Kasumi-1 (cell line): ENCODE results near the gene RTN4IP1.
"Not testable (repeated sequence)": the region's sequence is repeated elsewhere in the genome, so short reads cannot be mapped to it uniquely, and the experiment has no call there.

Source experiments
- DNase-seq, 2 experiments: peaks; one replicate each; lab custom pipeline; 2025; lab: John Stamatoyannopoulos, UW

The RTN4IP1 gene

GRCh38 chr6:106579281-106579680 lies 50.0 kb downstream of the RTN4IP1 start:
- no peak for DNase-seq

GRCh38 chr6:106574741-106575458 lies 54.4 kb downstream of the RTN4IP1 start:
- no peak for DNase-seq

GRCh38 chr6:106572875-106573585 lies 56.3 kb downstream of the RTN4IP1 start:
- peak; percentile 18 to 37 for DNase-seq

GRCh38 chr6:106572436-106572835 lies 56.9 kb downstream of the RTN4IP1 start:
- DNase-seq: no peak

DNA sequence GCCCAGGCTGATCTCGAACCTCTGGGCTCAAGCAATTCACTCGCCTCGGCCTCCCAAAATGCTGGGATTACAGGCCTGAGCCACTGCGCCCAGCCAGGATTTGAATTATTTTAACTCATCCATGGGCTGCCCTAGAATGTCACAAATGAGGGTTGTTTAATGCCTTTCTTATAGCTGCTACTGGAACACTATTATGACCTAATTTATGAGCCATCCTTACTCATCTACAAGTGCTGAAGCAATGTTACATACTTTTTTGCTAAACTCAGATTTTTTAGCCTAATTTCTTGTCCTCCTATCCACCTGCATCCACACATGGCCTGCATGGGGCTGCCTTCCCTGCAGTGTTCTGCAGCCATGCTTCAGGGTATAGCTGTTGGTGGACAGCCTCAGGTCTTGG lies 59.9 kb downstream of the RTN4IP1 start:
- DNase-seq: no peak

GRCh38 chr6:106568530-106568929 lies 60.8 kb downstream of the RTN4IP1 start:
- DNase-seq: no peak

DNA sequence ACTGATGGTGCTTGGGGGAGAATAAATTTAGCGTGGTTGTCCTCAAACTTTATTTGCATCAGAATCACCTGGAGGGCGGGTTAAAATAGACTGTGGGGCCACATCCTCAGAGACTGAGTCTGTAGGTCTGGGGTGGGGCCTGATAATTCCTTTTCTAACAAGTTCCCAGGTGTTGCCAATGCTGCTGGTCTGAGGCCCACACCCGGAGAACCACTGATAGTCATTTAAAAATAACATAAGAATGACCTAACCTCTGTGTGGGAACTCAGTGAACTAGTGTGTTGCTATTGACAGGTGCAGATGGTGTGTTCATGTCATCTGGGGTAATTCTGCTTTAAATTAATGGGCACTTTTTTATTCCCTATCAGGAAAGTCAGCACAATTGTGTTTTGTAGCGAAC lies 64.8 kb downstream of the RTN4IP1 start:
- no peak for DNase-seq

GRCh38 chr6:106563614-106564013 lies 65.7 kb downstream of the RTN4IP1 start:
- DNase-seq: no peak

GRCh38 chr6:106561686-106562405 lies 67.5 kb downstream of the RTN4IP1 start:
- no peak for DNase-seq

- peak; percentile 18 to 26 for DNase-seq
Measured at GRCh38 chr6:106560996-106561685, 68.2 kb downstream of the RTN4IP1 start.

- DNase-seq: not testable (repeated sequence)
Measured at GRCh38 chr6:106559659-106560058, 69.6 kb downstream of the RTN4IP1 start.

GRCh38 chr6:106558364-106558763 lies 70.9 kb downstream of the RTN4IP1 start:
- DNase-seq: no peak

DNA sequence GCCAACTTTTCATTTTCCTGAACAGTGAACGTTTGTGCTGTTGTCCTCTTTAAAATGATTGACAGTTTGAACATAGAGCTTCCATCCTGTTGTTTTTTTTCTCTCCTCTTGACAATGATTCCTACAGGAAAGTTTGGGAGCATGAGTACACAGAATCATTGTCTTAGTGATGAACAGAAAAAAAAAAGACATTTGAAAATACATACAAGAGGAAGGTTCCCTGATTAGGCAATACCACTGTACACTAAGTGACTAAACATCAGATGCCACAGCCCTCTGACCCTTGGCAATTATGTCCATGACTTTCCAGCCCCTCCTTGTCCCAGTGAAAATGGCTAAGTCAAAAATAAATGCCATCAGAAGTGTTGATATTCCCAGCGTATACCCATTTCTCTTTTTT lies 71.5 kb downstream of the RTN4IP1 start:
- DNase-seq: no peak

DNA sequence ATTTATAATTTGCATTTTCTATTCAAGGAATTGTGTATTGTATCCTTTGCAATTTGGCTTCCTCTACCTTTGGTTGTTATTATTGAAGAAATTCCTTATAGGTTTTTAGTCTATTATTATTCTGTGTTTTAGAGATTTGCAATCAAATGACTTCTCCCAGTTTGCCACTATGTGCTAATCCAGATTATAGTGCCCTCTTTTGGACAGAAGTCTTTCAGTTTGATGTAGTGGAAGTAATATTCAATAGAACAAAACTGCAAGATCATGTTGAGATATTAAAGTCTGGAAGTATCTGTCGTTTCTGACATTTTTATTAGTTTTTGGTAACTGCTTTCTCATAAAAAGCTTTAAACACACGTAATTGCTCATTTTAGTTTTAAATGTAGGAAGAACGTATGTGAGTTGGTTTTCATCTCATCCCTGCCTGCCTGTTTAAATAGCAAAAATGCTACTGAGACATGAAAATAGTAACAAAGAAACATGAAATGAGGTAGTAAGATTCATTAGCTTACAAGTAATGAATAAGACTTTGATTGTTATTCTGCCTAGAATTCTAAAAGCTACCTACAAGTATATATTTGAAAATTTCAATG lies 72.8 kb downstream of the RTN4IP1 start:
- peak; percentile 59 for DNase-seq

GRCh38 chr6:106555767-106556166 lies 73.5 kb downstream of the RTN4IP1 start:
- no peak for DNase-seq

DNA sequence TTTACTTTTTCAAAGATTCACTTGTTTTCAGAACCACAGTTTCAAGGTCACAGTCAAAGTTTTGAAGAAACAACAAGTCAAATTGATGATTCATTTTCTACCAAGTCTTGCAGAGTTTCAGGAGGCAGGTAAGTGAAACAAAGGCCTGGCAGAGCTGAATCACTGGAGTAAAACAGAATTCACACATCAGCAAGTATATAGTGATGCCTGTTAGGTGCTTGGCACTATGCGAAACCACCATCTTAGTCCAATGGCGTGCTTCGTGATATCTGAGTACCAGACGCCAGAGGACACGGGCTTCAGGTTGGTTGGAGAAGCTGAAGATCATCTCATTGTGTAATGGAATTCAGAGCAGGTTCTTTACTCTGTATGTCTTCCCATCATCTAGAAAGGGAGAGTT lies 75.9 kb downstream of the RTN4IP1 start:
- no peak for DNase-seq

GRCh38 chr6:106551155-106551554 lies 78.1 kb downstream of the RTN4IP1 start:
- no peak for DNase-seq

DNA sequence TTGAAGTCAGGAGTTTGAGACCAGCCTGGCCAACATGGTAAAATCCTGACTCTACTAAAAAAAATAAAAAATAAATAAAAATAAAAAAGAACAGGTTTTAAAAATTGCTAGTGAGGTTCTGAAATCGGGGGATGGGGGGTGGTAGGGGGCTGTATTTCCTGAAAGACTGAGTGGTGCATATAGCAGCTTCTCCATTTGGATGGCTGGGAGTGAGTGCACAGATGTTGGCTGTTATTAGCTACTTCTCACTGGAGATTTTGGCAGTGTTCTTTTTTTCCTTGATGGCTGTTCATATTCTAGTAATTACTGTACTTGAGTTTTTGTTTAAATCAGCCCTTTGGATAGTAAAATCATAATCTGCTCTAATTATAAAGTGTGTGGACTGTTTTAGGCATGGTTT lies 79.8 kb downstream of the RTN4IP1 start:
- no peak for DNase-seq

DNA sequence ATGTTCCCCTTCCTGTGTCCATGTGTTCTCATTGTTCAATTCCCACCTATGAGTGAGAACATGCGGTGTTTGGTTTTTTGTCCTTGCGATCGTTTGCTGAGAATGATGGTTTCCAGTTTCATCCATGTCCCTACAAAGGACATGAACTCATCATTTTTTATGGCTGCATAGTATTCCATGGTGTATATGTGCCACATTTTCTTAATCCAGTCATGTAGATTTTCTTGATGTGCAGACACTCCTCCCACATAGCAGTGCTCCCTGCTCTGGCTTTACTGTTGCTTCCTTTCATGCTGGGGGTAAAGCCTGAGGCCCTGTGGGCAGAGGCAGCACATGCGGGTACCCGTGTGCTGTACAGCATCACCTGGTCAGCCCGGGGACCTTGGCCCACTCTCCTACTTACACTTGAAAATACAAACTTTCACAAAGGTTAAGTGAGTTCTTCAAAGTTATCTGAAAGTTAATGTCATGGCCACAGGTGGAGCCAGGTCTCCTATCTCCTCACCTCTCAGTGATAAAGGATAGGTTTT lies 80.3 kb downstream of the RTN4IP1 start:
- DNase-seq: not testable (repeated sequence)

GRCh38 chr6:106547601-106548453 lies 81.5 kb downstream of the RTN4IP1 start:
- DNase-seq: peak in 1 of 2 experiments; percentile 33
